HG03558 (cell line): Measurements from ENCODE around the gene KCTD15.

Experiments used
- ATAC-seq: cut with Tn5 transposase; IDR thresholded peaks from one replicate; pipeline ENCODE4 v1.9.1; 2021; ENCODE audit warnings: moderate number of reproducible peaks; ENCODE audit not compliant: unreplicated experiment; ENCODE audit errors: extremely low read depth

The KCTD15 gene

DNA sequence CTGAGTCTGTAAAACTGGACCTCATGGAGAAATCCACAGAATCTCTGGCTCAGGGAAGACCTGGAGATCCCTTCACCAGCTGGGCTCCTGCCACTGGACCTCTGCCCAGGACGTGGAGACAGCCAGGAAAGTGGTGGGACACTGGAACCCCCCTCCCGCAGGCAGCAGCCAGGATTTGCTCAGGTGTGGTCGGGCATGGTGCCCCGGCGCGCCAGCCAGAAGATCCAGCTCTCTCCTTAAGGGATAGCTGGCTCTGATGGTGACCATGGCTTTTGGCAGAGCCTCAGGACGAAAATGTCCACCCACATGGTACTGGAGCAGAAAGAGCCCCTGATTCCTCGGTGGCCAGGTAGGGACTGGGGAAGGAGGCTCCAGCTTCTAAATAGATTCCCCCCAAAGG is 26.6 kb upstream of the KCTD15 start:
- ATAC-seq: no peak

DNA sequence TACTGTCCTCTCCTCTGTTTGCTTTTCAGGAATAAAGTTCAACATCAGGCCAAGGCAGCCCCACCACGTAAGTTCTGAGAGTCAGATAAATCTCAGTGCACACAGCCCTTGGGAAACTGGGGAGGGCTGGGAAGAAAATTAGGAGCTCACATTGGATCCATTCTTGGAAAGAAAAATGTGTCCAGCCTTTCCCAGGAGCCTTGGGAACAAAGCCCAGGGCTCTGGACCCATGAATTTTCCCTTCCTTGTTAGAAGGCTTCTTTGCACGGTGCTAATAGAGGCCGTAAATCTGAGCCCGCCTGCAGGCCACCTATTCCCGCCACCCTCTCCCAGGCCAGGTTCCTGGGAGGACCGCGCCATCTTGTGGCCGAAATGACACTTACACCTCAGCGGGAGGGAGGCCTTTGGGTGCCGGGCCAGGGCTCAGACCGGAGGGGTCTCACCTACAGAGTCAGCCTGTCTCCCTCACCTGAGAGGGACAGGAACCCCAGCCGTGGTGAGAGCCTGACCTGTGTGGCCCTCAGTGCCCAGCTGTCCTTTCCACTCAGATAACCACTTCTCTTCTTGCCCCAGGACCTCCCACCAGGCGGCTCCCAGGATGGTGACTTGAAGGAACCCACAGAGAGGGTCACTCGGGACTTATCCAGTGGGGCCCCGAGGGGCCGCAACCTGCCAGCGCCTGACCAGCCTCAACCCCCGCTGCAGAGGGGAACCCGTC is 25.1 kb upstream of the KCTD15 start:
- ATAC-seq: no peak

DNA sequence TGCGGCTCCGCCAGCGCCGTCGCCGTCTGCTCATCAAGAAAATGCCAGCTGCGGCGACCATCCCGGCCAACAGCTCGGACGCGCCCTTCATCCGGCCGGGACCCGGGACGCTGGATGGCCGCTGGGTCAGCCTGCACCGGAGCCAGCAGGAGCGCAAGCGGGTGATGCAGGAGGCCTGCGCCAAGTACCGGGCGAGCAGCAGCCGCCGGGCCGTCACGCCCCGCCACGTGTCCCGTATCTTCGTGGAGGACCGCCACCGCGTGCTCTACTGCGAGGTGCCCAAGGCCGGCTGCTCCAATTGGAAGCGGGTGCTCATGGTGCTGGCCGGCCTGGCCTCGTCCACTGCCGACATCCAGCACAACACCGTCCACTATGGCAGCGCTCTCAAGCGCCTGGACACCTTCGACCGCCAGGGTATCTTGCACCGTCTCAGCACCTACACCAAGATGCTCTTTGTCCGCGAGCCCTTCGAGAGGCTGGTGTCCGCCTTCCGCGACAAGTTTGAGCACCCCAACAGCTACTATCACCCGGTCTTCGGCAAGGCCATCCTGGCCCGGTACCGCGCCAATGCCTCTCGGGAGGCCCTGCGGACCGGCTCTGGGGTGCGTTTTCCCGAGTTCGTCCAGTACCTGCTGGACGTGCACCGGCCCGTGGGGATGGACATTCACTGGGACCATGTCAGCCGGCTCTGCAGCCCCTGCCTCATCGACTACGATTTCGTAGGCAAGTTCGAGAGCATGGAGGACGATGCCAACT is 24.4 kb upstream of the KCTD15 start:
- no peak for ATAC-seq

DNA sequence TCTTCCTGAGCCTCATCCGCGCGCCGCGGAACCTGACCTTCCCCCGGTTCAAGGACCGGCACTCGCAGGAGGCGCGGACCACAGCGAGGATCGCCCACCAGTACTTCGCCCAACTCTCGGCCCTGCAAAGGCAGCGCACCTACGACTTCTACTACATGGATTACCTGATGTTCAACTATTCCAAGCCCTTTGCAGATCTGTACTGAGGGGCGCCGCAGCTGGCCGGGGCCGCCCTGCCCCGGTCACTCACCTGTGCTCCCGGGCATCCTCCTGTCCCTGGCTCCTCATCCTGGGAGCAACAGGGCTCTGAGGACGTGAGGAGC is 23.9 kb upstream of the KCTD15 start:
- no peak for ATAC-seq

DNA sequence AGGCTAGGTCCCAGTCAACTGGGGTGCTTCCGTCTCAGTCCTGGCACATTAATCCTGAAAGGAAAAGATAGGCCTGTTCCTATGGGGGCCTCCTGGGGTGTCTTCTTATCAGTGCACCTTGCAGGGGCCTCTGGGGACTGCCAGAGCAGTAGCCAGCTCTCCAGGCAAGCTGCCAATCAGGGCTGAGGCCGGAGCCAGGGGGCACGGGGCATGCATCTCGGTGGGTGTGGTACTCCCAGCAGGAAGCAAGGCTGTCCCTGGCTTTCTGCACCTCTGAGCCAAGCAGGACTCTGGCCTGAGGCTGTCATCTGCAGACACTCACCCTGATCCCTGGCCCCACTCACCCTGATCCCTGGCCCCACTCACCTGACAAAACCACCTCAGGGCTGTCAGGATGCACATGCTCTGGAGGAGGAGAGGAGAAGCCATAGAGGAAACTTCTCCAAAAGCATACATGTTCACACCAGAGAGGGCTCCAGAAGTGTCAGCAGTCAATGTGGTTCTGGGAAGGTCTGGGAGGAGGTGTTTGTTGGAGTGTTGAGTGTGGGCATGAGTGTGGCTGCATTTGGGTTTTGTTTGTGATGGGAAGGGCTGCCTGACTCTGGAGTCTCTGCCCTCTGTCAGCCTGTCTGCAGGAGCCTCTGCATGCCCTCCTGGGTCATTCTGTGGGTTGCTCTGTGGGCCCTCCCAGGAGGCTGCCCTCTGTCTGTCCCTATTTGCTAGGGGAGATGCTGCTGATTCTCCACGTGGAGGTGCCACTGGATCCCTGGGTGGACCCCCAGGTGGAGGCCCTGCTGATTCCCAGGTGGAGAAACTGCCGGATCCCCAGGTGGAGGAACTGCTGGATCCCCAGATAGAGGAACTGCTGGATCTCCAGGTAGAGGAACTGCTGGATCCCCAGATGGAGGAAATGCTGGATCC is 22.7 kb upstream of the KCTD15 start:
- no peak for ATAC-seq

DNA sequence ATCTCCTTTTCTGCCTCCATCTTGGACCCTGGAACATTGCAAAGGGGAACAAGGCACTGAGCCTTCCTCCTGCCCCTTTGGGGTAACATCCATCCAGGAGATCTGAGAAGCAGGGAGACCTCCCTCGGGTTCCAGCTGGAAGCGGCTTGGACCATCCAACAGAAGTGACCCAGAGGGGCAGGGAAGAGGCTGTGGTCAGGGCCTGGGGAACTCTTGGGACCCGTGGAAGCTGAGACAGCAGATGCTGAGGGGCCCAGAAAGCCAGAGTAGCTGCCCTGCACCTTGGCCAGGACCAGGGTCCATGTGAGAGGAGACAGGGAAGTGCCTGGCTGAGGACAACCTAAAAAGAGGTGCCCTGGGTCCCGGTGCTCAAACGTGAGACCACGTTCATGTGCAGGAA is 21.9 kb upstream of the KCTD15 start:
- ATAC-seq: no peak

DNA sequence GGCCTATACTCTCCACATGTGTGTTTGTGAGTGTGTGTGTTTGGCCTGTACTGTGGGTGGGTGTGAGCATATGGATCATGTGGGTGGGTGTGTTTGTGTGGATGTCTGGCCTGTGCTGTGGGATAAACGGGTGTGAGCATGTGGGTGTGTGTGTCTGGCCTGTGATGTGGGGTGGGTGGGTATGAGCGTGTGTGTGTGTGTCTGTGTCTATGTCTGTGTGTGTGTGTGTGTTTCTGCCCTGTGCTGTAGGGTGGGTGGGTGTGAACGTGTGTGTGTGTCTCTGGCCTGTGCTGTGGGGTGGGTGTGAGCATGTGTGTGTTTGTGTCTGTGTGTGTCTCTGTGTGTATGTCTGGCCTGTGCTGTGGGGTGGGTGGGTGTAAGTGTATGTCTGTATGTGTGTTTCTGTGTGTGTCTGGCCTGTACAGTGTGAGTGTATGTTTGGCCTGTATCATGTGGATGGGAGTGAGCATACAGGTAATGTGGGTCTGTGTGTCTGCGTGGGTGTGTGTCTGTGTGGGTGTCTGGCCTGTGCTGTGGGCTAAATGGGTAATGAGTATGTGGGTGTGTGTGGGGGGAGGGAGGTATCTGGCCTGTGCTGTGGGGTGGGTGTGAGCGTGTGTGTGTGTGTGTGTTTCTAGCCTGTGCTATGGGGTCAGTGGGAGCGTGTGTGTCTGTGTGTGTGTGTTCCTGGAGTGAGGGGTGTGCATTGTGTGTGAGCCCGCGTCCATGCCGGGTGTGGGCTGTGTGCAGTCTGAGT is 20.8 kb upstream of the KCTD15 start:
- ATAC-seq: no peak

DNA sequence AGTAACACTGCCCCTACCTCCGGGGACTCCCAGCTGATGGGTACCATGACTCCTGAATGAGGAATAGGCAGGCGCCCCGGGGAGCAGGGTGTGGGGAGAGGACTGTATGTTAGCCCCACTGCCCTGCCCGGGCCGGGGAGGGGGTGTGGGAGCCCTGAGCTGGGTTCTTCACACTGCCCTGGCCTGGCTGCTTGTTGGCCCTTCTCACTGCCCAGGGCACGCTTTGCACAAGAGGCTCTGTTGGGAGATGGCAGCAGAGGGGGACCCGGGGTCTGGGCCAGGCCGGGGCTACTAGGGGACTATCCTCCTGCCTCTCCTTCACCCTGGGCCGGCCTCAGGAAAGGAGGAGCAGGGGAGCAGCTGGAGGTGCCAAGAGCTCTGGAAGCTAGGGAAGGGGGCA is 19.3 kb upstream of the KCTD15 start:
- no peak for ATAC-seq

DNA sequence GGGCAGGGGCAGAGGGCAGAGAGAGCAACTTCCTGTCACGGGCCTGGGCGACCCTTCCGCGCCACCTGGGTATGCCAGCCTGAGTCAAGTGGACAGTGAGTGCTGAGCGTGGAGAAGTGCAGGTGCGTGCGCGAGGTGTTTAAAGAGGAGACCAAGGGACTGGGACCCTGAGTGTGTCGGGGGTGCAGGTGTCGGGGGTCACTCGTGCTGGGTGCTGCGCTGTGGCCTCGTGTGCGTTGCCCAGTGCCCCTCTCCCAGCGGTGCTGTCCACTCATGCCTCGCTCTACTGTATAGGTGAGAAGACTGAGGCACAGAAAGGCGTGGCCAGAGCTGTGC is 18.9 kb upstream of the KCTD15 start:
- no peak for ATAC-seq

DNA sequence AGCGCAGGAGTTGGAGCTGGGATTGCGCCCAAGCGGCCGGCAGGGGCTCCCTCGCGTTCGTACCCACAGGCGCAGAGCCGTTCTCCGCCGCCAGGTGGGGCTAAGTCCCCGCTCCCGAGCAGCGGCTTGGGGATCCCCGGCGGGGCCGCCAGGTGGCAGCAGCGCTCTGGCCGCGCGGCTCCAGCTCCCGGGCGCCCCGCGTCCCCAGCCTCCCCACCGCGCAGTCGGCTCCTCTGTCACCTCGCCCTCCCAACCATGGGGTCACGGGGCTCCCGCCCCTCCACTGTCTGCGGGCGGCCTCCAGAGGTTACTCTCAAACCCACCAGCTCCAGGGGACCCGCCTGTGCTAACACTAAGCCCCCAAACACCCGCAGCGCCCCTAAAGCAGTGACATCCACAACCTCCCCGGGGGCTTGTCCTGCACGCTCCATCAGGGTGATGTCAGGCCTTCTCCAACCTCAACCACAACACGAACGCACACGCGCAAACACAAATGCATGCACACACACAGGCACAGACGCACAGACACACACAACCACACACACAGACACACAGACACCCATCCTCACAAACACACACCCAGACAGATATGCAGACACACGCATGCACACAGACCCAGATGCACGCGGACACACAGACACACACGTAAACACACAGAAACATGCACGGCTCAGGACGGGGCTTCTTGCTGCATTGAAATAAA is 18.4 kb upstream of the KCTD15 start:
- no peak for ATAC-seq

DNA sequence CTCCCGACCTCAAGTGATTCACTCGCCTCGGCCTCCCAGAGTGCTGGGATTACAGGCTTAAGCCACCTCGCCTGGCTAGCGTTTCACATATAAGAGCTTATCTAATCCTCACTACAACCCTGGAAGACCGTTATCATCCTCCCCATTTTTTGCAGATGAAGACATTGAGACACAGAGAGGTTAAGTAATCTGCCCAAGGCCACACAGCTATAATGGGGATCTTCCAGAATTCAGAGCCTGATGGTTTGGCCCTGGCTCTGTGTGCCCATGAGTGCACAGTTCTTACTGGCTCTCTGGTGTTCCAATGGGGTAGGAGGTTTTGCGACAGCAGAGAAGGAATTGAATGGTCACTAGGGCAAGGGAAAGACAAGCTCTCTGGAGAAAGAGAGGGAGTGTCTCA is 16.8 kb upstream of the KCTD15 start:
- no peak for ATAC-seq

DNA sequence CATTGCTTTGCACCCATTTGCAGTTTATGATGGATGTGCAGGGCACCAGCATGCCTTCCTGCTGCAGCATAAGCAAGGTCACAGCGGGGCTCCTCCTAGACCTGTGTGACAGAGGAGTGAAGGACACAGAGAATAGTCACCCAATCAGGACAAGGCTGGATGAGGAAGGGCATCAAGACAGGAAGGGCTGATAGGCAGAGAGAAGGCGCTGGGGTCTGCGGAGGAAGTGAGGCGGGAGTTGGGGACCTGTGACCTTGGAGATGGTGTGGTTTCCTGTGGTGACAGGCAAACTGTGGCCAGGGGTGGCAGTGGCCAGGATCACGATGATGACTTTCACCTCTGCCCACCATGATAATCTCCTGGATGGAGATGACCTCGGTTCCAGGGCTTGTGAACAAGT is 16.4 kb upstream of the KCTD15 start:
- no peak for ATAC-seq

DNA sequence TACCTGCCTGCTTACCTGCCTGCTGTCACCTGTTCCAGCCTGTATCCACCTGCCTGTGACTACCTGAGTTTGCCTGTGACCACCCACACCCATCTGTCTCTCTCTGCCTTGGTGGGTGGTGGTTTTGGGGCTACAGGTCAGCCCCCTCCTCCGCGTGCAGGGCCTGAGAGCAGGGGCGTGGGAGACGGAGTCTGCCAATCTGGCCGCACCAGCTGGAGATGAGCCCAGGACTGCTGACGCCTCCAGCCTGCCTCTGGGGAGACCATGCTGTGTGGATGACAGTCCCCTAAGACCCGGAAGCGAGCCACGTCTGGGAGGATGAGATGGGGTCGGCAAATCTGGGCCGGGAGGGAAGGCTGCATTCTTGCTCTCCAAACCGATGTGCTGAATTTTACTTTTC is 15.9 kb upstream of the KCTD15 start:
- ATAC-seq: no peak

DNA sequence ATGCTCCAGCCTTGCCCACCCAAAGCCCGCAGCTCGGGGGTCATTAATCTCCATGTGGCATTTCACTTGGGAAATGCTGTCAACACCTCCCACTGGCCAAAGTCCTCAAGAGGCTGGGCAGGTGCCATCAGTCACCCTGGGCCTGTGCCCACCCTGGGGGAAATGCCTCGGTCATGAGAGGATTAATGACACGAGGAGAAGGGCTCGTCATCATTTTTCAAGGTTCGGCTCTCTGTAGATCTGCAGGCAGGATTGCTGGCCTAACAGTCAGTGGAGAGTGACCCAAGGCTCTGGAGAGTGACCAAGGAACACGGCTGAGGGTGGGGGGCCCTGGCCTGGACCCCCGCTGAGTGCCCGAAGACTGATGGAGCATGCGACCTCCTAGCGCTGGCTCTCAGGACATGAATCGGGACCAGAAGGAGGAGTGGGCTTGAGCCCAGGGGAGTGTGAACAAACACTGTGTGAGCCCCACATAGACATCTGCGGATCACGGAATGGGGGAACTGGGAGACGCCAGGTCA is 15.2 kb upstream of the KCTD15 start:
- no peak for ATAC-seq

DNA sequence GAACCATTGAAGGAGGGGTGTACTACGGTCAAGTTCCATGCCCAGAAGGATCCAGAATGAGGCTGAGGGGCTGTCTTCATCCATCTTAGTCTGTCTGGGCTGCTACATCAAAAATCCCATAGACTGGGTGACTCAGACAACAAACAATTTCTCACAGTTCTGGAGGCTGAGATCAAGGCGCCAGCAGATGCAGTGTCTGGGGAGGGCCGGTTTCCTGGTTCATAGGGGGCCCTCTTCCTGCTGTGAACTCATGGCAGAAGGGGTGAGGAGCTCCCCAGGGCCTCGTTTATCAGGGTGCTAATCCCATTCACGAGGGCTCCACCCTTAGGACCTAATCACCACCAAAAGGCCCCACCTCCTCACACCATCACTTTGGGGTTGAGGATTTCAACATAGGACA is 14.7 kb upstream of the KCTD15 start:
- no peak for ATAC-seq

DNA sequence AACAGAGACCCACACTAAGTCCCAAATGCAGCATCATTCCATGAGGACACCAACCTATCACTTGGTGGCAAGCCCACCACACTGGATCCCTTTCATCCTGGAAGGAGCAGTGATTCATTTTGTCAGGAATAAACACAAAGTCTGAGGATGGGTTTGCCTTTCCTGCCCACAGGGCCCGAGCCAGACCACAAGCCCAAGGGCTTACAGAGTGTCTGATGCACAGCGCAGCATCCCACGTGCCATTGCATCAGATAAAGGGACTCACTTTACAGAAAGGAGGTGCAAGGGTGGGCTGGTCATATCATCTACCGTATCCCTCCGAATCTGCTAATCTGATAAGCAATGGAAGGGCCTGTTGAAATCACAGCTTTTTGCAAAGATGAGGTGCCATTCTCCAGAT is 12.2 kb upstream of the KCTD15 start:
- ATAC-seq: no peak

DNA sequence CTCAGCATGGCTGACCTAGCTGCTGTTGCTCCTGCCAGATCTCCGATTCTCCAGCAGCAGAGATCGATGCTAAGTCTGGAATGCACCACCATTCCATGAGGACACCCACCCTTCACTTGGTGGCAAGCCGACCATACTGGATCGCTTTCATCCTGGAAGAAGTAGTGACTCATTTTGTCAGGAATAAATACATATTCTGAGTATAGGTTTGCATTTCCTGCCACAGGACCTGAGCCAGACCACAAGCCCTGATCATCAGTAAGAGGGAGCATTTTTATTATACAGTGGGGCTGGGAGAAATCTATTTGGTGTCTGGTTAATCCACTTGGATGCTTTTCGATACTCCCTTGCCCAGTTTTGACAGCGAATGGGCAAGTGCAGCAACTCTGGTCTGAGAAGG is 10.9 kb upstream of the KCTD15 start:
- ATAC-seq: no peak

DNA sequence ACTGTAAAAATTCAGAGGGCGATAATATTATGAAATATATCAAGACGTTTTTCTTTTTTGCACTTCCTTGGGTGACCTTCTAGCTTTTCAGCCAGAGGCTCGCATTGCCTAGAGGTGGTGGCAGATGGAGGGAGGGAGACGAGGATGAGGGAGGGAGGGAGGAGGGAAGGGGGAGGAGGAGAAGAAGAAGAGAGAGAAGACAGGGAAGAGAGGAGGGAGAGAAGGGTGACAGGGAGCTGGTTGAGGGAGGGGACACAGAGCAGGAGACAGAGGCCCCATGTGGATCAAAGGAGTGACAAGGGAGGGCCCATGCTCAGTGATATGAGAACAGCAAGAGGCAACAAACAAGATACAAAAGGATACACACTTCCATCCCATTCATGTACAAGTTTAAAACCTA is 8.0 kb upstream of the KCTD15 start:
- ATAC-seq: no peak

DNA sequence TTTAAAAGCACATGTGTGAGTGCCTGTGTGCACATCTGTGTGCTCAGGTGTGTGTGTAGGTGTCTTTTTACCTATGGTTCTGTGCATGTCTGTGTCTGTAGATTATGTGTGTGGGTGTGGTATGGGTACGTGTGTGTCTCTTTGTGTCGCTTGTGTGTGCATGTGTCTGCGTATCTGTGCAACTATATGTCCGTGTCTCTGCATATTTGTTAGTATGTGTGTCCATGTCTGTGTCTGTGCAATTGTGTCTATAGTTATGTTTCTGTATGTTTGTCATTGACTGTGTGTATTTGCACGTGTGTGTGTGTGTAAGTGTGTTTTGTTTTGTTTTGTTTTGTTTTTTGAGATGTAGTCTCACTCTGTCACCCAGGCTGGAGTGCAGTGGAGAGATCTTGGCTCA is 7.3 kb upstream of the KCTD15 start:
- no peak for ATAC-seq
